Activated CD8-positive, alpha-beta T cell treated with anti-CD3 and anti-CD28 coated beads, Interleukin-2, amount 10 ng/mL, durations not matched to agents 7 days and 5 days (primary cell): ENCODE data around the gene ESPN. TPM values are rescaled to one million over a fixed set of nuclear protein-coding genes. Genes with fewer than 3 reads are reported as not detected.

Experiments
- ATAC-seq: fragments of 150-1000 bp; cut with Tn5 transposase; one replicate; pipeline ENCODE4 v1.10.0; 2021; ENCODE audit warnings: moderate library complexity
- CTCF ChIA-PET: fragments of 350-600 bp; sonication (Branson Sonifier 250); formaldehyde crosslinking; loops from one replicate; lab custom pipeline; 2021; ENCODE audit warnings: antibody characterized with exemption; lab: Charles Lee
- POLR2A ChIA-PET: fragments of 350-600 bp; sonication (Branson Sonifier 250); formaldehyde crosslinking; loops from one replicate; lab custom pipeline; 2021; ENCODE audit warnings: antibody characterized with exemption; lab: Charles Lee
- DNase-seq: peaks from one replicate; pipeline ENCODE4 v3.0.0-alpha.2; 2020
- H3K27ac Mint-ChIP-seq: one replicate; pipeline ENCODE4 v1.8.0; 2021; ENCODE audit warnings: mild to moderate bottlenecking, mixed read lengths
- H3K27me3 Mint-ChIP-seq: one replicate; pipeline ENCODE4 v1.8.0; 2021; ENCODE audit warnings: low read depth, mixed read lengths
- H3K36me3 Mint-ChIP-seq: one replicate; pipeline ENCODE4 v1.8.0; 2021; ENCODE audit warnings: low read depth, mixed read lengths
- H3K4me1 Mint-ChIP-seq: one replicate; pipeline ENCODE4 v1.8.0; 2021; ENCODE audit warnings: low read depth, mixed read lengths
- H3K4me3 Mint-ChIP-seq: one replicate; pipeline ENCODE4 v1.8.0; 2021; ENCODE audit warnings: mild to moderate bottlenecking, mixed read lengths
- H3K9me3 Mint-ChIP-seq: one replicate; pipeline ENCODE4 v1.8.0; 2022; ENCODE audit warnings: mixed read lengths; ENCODE audit not compliant: insufficient read depth
- total RNA-seq, 2 experiments: library from RNA; stranded (reverse); gene quantifications; one replicate each; pipeline ENCODE4 v1.2.3, GENCODE V29; 2021

ESPN gene
- total RNA-seq, 2 experiments from 2014 or later = 0.61 to 1.0 TPM

DNA sequence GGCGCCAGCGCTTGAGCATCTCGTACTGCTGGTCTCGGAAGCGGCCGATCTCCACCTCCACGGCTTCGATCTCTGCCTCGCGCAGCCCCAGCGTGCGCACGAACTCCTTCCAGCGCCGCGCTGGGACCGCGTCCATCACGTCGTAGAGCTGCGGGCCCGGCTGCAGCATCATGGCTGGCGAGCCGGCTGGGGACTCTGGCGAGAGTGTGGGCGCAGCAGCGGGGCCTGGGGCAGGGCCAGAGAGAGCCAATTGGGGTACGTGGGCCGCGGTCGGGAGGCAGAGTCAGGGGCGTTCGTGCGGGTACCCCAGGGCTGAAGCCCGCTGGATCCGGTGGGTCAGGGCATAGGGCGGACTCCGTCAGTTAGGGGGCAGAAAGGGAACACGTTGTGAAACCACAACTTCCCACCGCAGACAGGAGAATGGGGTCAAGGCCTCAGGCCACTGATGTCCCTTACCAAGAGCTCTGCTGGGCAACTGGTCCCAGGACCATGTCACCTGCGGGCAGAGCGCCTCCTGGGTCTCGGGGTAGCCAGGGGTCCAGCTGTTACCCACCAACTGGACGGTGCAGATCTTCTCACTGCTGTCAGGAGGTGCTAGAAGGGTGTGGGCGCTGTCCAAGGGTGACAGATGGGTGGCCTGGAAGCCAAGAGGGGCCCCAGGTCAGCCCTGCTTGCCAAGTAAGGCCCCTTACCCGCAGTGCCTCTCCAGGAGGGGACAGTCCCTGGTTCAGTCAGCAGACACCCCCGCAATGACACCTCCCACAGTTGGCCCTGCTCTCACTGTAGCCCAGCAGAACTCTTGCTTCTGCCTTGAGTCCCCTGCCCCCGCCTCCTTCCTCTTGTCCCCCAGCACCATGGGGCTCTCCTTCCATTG is 37.2 kb downstream of the ESPN start:
- DNase-seq = no peak
- Mint-ChIP-seq H3K36me3 (peaks cover 38% of the 10 kb centered on the region), H3K9me3 (no peaks in the 10 kb centered on the region), H3K4me1 (peaks cover 52% of the 10 kb centered on the region), H3K4me3 (peak overlapping the region; percentile 25), H3K27ac (no peak overlapping the region), H3K27me3 (peaks cover 8% of the 10 kb centered on the region)
- no peak for ATAC-seq
- ChIA-PET POLR2A (no interaction called here), CTCF (interaction anchor here (1.0 kb wide), 1 partner anchor 23 kb away, joined by 4 read pairs; no protein-coding TSS in a partner anchor)

DNA sequence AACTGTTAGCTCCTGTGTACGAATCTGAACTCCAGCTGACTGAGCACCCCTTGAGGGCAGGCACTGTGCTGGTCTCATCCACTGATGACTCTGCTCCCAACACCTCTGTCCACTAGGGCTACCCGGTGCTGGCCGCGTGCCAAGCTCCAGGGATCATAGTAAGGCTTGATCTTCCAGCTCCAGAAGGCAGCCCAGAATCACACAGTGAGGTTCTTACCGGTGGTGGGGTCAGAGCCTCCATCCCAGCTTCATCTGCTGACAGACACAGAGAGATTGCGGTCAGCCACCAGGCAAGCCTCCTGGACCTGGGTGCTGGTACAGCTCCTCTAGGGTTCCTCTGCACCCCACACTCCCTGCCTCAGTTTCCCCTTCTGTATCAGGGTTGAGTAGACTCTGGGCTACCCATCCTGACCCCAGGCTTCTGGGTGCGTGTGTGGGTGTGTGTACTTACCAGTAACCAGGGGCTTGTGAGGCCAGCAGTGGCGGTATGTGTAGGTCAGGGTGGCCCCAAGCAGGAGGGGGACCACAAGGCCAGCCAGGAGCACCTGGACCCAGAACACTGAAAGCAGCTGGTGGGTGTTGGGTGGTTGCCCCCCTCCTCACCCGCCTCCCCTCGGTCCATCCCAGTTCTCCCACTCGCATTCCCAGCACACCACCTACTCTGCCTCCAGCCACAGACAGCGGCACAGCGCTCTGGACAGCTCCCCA is 38.0 kb downstream of the ESPN start:
- CTCF ChIA-PET = interaction anchor here (1.0 to 2.4 kb wide), 4 partner anchors 8 to 24 kb away, joined by 3 to 8 read pairs (median 4); no protein-coding TSS in a partner anchor
- Mint-ChIP-seq H3K36me3 (peaks cover 38% of the 10 kb centered on the region), H3K9me3 (no peaks in the 10 kb centered on the region), H3K27me3 (peaks cover 2% of the 10 kb centered on the region), H3K4me1 (peaks cover 57% of the 10 kb centered on the region), H3K27ac (no peak overlapping the region), H3K4me3 (no peak overlapping the region)
- POLR2A ChIA-PET = no interaction called here
- ATAC-seq (no peak), DNase-seq (no peak)

DNA sequence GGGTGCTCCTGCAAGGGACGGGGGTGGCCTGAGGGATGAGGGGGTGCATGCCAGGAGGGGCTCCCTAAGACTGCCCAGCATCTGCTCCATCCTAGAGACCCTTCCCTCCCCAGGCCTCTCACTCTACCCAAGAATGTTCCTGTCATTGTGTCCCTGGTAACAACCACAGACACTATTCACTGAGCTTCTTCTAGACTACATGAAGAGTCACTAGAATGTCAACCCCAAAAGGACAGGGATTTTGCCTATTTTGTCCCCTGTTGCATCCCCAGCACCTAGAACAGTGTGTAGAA is 38.5 kb downstream of the ESPN start:
- ATAC-seq (no peak), DNase-seq (no peak)
- Mint-ChIP-seq H3K36me3 (peaks cover 38% of the 10 kb centered on the region), H3K4me3 (no peak overlapping the region), H3K4me1 (peaks cover 57% of the 10 kb centered on the region), H3K27ac (no peak overlapping the region), H3K9me3 (no peaks in the 10 kb centered on the region), H3K27me3 (peaks cover 2% of the 10 kb centered on the region)
- POLR2A ChIA-PET = no interaction called here
- CTCF ChIA-PET = interaction anchor here (1.3 to 2.4 kb wide), 4 partner anchors 8 to 28 kb away, joined by 3 to 8 read pairs (median 6); partner anchors contain the start of gene PLEKHG5

DNA sequence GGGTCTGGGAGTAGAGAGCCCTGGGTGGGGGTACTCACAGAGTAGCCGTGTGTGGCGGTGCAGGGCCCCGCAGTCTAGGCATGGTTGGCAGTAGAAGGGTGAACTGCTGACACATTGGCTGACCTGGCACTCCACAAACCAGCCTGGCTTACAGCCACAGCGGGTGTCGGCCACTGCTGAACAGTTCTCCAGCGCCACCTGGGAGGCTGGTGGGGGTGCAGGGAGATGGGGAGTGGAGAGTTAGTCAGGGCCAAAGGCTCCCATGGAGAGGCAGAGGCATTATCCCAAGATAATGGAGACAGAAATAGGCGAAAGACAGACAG is 39.9 kb downstream of the ESPN start:
- Mint-ChIP-seq H3K27ac (peak overlapping the region; percentile 53), H3K27me3 (peaks cover under 1% of the 10 kb centered on the region), H3K4me3 (peak overlapping the region; percentile 86), H3K36me3 (peaks cover 38% of the 10 kb centered on the region), H3K9me3 (no peaks in the 10 kb centered on the region), H3K4me1 (peaks cover 55% of the 10 kb centered on the region)
- DNase-seq (peak; percentile 42), ATAC-seq (no peak)
- ChIA-PET POLR2A (interaction anchor here (1.3 kb wide), 1 partner anchor 27 kb away, joined by 6 read pairs; the partner anchor contains the start of gene PLEKHG5), CTCF (interaction anchor here (1.1 to 2.4 kb wide), 3 partner anchors 10 to 218 kb away, joined by 3 to 8 read pairs (median 8); partner anchors contain the start of gene PLEKHG5)

DNA sequence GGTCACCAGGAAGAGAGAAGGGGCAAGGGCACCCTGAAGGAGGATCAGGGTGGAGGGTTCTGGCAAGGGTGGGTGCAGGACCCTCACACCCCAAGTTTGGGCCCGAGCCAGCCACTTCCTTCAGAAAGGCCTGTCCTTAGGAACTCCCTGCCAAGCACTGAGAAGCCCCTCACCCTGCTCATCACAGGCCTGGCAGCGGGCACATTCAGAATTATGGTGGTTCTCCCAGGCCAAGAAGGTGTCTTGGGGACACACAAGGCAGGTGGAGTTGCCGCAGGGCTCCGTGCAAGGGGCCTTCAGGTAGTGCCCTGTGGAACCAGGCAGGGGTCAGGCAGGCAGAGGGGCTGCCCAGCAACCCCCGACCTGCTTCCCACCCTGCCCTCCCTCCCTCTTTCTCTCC is 40.3 kb downstream of the ESPN start:
- Mint-ChIP-seq H3K27me3 (no peaks in the 10 kb centered on the region), H3K27ac (peak overlapping the region; percentile 84), H3K9me3 (no peaks in the 10 kb centered on the region), H3K36me3 (peaks cover 38% of the 10 kb centered on the region), H3K4me3 (peak overlapping the region; percentile 86), H3K4me1 (peaks cover 51% of the 10 kb centered on the region)
- ChIA-PET CTCF (interaction anchor here (1.1 to 2.2 kb wide), 2 partner anchors 26 to 219 kb away, joined by 3 to 8 read pairs; partner anchors contain the start of gene PLEKHG5), POLR2A (interaction anchor here (1.3 kb wide), 1 partner anchor 26 kb away, joined by 6 read pairs; the partner anchor contains the start of gene PLEKHG5)
- ATAC-seq (no peak), DNase-seq (no peak)

DNA sequence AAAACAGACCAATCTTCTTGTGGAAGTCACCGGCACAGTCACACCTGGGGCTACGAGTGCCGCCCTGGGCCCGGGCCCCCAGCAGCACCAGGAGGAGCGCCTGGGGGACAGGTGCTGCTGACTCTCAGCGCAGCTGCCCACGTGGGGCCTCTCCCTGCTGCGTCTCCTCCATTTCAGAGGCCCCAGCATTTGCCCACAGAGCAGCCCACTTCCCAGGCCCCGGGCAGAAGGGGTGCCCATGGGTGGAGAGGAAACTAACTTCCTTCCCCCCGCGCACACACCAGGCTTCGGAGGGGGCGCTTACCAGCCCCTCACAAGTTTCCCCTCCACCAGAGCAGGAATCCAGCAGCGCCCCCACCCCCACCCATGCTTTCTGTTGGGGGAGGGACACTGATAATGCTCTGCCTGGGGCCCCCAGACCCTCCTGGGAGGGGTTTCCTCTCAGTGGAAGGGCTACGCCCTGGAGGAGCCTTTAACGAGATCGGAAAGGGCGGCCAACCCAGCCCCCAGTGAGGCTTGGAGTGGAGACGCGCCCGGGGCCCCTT is 41.0 kb downstream of the ESPN start:
- ATAC-seq (peak; percentile 61), DNase-seq (peak; percentile 55)
- Mint-ChIP-seq H3K4me1 (peaks cover 44% of the 10 kb centered on the region), H3K27ac (peak overlapping the region; percentile 84), H3K36me3 (peaks cover 36% of the 10 kb centered on the region), H3K4me3 (peak overlapping the region; percentile 86), H3K27me3 (no peaks in the 10 kb centered on the region), H3K9me3 (no peaks in the 10 kb centered on the region)
- ChIA-PET POLR2A (interaction anchor here (1.3 to 1.5 kb wide), 2 partner anchors 26 to 28 kb away, joined by 5 to 6 read pairs; partner anchors contain the start of gene PLEKHG5), CTCF (interaction anchor here (0.6 to 2.2 kb wide), 3 partner anchors 25 to 28 kb away, joined by 3 to 8 read pairs (median 6); partner anchors contain the start of gene PLEKHG5)

DNA sequence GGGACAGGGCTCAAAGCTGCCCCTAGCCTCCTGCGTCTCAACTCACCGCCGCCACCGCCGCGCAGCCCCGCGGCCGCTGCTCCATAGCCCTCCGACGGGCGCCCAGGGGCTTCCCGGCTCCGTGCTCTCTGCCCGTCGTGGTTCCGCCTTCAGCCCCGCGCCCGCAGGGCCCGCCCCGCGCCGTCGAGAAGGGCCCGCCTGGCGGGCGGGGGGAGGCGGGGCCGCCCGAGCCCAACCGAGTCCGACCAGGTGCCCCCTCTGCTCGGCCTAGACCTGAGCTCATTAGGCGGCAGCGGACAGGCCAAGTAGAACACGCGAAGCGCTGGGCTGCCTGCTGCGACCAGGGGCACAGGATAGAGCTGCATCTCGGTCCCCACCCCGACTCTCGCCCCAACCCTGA is 41.4 kb downstream of the ESPN start, which contains the start of gene TNFRSF25:
Gene TNFRSF25, minus strand, starts transcription at position 151 of the 400 bp plus-strand sequence. Its CDS starts 66 bp downstream, at position 85.
- ChIA-PET CTCF (interaction anchor here (0.6 to 1.5 kb wide), 5 partner anchors 10 to 61 kb away, joined by 3 to 7 read pairs (median 3); no protein-coding TSS in a partner anchor), POLR2A (interaction anchor here (1.5 kb wide), 1 partner anchor 27 kb away, joined by 5 read pairs; no protein-coding TSS in a partner anchor)
- peak; percentile 56 for DNase-seq
- H3K36me3 Mint-ChIP-seq = peaks cover 31% of the 10 kb centered on the region
- peak; percentile 84 for ATAC-seq
- no peaks in the 10 kb centered on the region for H3K9me3 Mint-ChIP-seq
- peak within 1 kb of the TSS; percentile 86 for H3K4me3 Mint-ChIP-seq
- peak within 1 kb of the TSS; percentile 84 for H3K27ac Mint-ChIP-seq
- H3K4me1 Mint-ChIP-seq = peaks cover 39% of the 10 kb centered on the region
- H3K27me3 Mint-ChIP-seq = no peaks in the 10 kb centered on the region

DNA sequence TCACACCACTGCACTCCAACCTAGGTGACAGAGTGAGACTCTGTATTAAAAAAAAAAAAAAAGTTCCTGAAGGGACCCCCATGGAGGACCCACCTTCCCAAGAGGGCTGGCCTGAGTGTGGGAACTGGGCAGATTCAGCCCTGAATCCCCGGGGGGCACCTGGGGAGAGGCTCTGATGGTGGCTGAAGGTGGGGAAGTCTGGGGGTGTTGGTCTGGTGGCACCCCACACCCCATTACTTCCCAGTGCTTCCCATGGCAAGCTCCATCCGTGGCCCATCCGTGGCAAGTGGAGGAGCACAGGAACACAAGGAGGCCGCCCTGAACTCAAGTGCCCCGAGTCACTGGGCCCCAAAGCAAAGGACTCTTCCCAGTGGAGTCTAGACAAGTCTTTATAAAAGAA is 42.2 kb downstream of the ESPN start:
- no peaks in the 10 kb centered on the region for H3K27me3 Mint-ChIP-seq
- H3K36me3 Mint-ChIP-seq = peaks cover 25% of the 10 kb centered on the region
- ChIA-PET CTCF (interaction anchor here (1.2 to 1.5 kb wide), 6 partner anchors 9 to 62 kb away, joined by 3 to 7 read pairs (median 3); no protein-coding TSS in a partner anchor), POLR2A (interaction anchor here (0.6 to 1.5 kb wide), 2 partner anchors 26 to 110 kb away, joined by 3 to 5 read pairs; no protein-coding TSS in a partner anchor)
- ATAC-seq = no peak
- H3K9me3 Mint-ChIP-seq = no peaks in the 10 kb centered on the region
- peaks cover 32% of the 10 kb centered on the region for H3K4me1 Mint-ChIP-seq
- no peak for DNase-seq
- H3K4me3 Mint-ChIP-seq = peak overlapping the region; percentile 86
- no peak overlapping the region for H3K27ac Mint-ChIP-seq

DNA sequence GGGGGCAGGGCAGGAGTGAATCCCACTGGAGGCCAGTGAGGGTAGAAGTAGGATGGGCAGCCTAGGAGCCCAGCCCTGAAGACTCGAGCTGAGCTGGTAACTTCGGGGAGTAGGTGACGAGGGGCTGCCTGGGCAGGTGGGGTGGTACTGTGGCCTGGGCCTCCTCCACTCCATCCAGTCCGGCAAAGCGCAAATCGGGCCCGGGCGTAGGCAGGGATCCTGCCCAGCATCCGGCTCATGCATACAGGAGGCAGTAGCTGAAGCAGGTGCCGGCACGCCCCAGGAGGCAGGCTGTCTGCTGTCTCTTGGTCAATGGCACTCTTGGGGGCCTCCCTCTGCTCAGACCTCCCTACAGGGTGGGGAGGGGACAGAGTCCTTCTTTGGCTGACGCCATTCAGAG is 42.6 kb downstream of the ESPN start:
- ATAC-seq (no peak), DNase-seq (no peak)
- no peak overlapping the region for H3K4me3 Mint-ChIP-seq
- H3K9me3 Mint-ChIP-seq = no peaks in the 10 kb centered on the region
- peaks cover 20% of the 10 kb centered on the region for H3K36me3 Mint-ChIP-seq
- ChIA-PET CTCF (interaction anchor here (1.2 to 1.5 kb wide), 7 partner anchors 9 to 62 kb away, joined by 3 to 7 read pairs (median 3); no protein-coding TSS in a partner anchor), POLR2A (interaction anchor here (0.8 to 1.5 kb wide), 3 partner anchors 24 to 141 kb away, joined by 3 to 4 read pairs (median 3); partner anchors contain the start of genes NOL9 and PLEKHG5)
- H3K27me3 Mint-ChIP-seq = no peaks in the 10 kb centered on the region
- H3K4me1 Mint-ChIP-seq = peaks cover 27% of the 10 kb centered on the region
- no peak overlapping the region for H3K27ac Mint-ChIP-seq

DNA sequence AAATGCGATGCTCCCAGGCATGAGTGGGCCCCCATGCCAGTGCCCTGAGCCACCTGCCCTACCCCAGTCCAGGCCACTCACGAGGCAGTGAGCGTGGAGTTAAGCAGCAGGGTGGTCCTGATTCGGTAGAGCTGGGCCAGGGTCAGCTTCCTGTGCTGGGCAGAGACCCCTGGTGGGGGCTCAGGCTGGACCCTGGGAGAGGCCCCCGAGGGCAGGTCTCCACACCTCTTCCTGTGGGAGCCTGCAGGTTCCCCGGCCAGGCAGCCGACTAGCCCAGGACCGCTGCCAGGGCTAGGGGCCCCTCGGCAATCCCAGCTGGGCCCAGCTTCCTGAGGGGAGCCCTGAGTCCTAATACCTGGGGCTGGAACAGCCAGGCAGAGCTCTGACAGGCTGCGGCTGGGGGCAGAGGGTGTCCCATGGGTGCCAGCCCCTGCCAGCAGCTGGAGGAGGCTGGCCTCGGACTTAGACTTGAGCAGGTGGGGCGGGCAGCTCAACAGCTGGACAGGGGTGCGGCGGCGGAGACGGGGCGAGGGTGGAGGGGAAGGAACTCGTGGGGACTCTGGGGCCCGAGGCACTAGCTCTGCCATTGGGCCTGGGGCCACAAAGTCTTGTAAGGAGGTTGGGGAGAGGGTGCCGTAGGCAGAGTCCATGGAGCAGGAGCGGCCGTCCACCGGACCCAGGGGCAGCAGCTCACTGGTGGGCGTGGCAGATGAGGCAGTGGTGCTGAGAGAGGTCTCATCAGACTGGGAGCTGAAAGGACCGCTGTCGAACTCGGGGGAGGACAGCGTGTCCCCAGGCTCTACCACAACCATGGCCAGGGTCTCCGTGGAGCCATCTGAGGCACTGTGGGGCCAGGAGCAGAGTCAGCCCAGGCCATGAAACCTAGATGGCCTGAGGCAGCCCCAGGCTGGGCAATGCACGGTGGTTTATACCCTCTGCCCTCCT is 43.4 kb downstream of the ESPN start:
- Mint-ChIP-seq H3K36me3 (peaks cover 12% of the 10 kb centered on the region), H3K4me1 (peaks cover 21% of the 10 kb centered on the region), H3K9me3 (no peaks in the 10 kb centered on the region), H3K27me3 (no peaks in the 10 kb centered on the region), H3K4me3 (no peak overlapping the region), H3K27ac (no peak overlapping the region)
- ChIA-PET POLR2A (interaction anchor here (0.8 to 1.5 kb wide), 3 partner anchors 23 to 141 kb away, joined by 3 to 4 read pairs (median 3); partner anchors contain the start of genes NOL9 and PLEKHG5), CTCF (interaction anchor here (1.2 to 1.3 kb wide), 4 partner anchors 13 to 22 kb away, joined by 3 to 6 read pairs (median 3); partner anchors contain the start of gene PLEKHG5)
- DNase-seq (no peak), ATAC-seq (no peak)
